ENCODE measurements around the gene WDR38.

WDR38 gene

GRCh38 chr9:124858330-124859046 is 5.2 kb downstream of the WDR38 start:
- no peak for DNase-seq (ENCODE audit: low read depth)

DNA sequence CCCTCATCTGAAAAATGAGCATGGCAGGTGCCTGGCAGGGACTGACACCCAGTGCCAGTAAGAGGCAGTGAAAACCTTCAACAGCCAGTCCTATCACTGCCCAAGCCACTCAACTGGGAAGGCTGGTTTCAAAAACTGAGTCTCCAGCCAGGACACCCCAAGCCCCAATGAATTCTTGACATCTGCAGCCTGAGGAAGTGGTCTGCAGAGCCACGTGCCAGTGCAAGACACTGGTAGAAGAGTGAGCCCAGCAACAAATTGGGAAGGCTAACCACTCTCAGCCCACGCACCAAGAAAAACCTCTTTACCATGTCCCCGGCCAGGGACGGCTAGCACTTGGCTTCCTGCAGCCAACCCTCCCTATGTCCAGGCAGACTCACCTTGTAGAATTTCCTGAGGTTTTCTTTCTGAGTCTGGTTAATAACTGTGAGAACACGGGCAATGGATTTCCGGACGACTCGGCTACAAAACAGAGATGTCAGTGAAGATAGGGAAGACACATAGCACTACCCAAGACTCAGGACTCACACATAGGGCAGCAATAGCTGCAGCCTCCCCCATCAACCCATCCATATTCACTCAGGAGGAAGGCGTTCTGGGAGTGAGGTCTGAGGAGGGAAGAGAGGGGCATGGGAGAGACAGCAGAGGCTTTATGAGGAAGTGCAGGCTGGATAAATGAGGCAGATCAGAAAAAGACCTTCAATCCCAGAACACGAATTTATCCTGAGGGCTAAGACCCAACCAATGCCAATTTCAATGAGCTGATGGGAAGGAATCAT is 6.7 kb downstream of the WDR38 start:
- DNase-seq (ENCODE audit: low read depth) = no peak

GRCh38 chr9:124860582-124861341 is 7.5 kb downstream of the WDR38 start:
- DNase-seq (ENCODE audit: low read depth) = no peak

GRCh38 chr9:124861342-124862229 is 8.3 kb downstream of the WDR38 start, which contains the start of the genes ARPC5L and RPL35:
Gene ARPC5L, plus strand, starts transcription at chr9:124862130. Its CDS starts 7,161 bp downstream, at chr9:124869291.
Gene RPL35, minus strand, starts transcription at chr9:124861957. Its CDS starts 45 bp downstream, at chr9:124861912.
- peak; percentile 91 for DNase-seq (ENCODE audit: low read depth)

GRCh38 chr9:124863371-124863871 is 10.2 kb downstream of the WDR38 start:
- no peak for DNase-seq (ENCODE audit: low read depth)

GRCh38 chr9:124868511-124869465 is 15.5 kb downstream of the WDR38 start:
- peak; percentile 87 for DNase-seq (ENCODE audit: low read depth)

DNA sequence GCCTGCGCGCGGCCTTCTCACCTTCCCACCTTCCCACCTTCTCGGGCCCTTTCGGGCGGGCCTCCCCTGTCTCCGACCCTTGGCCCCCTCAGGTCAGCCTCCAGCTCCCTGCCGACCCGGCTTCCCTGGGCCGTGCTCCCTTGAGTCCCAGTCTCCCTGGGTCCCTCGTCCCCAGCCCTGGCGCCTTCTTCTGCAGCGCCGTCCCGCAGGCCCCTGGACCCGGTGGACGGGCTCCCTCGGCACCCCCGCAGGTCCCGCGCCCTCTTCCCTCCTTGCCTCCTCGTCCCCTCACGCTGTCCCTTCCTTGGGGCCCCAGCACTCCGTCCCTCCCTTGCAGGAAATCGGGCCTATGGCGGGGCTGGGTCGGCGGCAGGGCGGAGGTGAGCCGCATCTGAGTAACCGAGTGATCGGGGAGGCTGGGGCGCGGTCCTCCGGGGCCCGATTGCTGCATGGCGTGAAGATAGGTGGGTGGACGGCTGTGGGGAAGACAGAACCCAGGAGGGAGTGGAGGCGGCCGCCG is 16.3 kb downstream of the WDR38 start:
- DNase-seq (ENCODE audit: low read depth) = peak; percentile 20

DNA sequence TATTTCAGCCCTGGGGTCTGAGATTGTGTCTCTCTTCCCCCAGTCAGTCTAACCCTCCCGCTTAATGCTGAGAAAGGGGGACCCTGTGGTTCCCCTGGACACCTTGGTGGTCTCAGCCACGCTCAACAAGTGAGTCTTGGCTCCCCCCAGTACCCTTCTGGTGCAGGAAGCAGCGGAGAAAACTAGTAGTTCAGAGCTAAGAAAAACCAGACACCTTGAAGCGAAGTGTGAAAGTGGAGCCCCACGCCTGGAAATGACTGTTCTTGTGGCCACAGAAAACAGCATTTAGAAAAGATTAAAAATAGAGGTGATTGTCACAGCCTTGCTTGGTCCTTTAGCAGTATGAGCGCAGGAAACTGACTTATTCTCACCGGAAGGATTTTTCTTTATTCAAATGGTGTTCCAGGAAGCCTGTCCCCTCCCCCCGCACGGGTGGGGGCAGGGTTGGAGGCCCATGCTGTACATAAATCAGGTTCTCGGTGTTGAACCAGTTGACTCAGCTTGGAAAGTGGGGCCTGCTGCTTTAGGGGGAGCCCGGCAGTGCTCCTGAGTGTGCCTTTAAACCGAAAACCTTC is 16.8 kb downstream of the WDR38 start:
- DNase-seq (ENCODE audit: low read depth) = peak; percentile 59

GRCh38 chr9:124870723-124871122 is 17.5 kb downstream of the WDR38 start:
- DNase-seq (ENCODE audit: low read depth) = no peak

DNA sequence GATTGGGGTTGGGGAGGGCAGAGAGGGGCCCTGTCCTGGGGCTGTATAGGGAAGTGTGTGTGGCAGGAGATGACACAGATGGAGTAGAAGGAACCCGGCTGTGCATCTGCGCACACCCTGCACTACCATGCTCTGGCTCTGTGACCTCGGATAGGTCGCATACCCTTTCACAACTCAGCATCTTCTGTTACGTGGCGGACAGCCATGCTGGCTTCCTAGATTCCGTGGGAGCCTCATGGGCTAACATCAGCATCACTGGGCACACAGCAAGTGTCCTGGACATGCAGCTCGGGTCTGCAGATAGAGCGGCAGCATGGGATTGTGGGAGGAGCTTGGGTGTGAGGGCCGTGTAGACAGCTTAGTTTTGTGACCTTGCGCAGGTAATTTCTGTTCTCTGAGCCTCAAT is 17.9 kb downstream of the WDR38 start:
- DNase-seq (ENCODE audit: low read depth) = no peak

DNA sequence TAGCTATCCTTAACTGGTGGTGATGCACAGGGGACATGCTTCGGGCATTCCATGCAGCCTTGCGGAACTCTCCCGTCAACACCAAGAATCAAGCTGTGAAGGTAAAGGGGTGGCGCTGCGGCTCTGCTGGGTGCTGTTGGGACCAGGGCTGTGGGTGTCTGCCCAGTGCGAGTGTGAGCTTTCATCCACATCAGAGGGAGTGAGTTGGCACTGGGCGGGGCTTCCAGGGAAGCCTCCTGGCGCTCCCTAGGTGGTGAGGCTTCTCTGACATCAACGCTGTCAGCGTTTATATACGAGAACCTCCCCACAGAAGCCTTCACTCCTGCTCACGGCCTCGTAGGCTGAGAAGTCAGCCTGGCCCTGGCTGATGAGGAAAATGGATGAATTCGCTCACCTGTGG is 20.4 kb downstream of the WDR38 start:
- no peak for DNase-seq (ENCODE audit: low read depth)

DNA sequence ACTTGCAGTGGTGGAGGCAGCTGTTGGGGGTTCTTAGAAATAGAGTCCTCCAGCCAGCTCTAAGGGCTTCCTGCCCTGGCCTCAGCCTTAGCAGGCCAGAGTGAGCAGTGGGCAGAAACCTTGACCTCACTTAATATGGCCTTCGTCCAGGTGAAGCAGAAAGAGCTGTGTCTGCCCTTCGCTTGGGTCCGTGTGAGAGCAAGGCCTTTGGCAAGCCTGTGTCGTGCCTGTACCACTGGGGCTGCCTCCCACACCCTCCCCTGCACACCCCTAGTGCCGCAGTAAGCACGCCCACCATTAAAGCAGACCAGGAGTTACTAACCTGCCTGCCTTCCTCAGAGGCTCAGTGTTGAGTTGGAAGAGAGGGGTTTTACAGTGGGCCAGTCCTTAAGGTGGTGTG is 22.2 kb downstream of the WDR38 start:
- DNase-seq (ENCODE audit: low read depth) = no peak

- no peak for DNase-seq (ENCODE audit: low read depth)
Measured at GRCh38 chr9:124877021-124877782, 23.9 kb downstream of the WDR38 start.

GRCh38 chr9:124878021-124878420 is 24.8 kb downstream of the WDR38 start:
- no peak for DNase-seq (ENCODE audit: low read depth)

DNA sequence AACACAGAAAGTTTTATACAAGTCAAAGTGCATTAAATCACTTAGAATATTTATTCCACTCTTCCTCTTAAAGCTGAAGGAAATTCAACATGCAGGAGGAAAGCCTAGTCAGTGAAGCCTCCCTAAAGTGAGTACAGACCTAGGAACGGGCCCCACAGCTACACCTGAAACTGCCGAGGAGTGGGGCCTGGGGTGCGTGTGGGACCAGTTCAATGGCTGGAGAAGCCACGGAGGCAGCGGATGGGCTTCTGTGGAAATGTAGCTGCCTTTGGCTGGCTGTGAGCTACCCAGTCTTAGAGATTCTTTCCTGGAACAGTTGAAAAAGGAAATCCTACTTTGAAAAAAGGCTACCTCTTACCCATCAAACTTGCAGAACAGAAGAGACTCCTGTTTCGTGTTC is 25.3 kb downstream of the WDR38 start:
- no peak for DNase-seq (ENCODE audit: low read depth)

GRCh38 chr9:124879226-124879625 is 26.0 kb downstream of the WDR38 start:
- DNase-seq (ENCODE audit: low read depth) = no peak

GRCh38 chr9:124880501-124880900 is 27.2 kb downstream of the WDR38 start:
- DNase-seq (ENCODE audit: low read depth) = no peak

DNA sequence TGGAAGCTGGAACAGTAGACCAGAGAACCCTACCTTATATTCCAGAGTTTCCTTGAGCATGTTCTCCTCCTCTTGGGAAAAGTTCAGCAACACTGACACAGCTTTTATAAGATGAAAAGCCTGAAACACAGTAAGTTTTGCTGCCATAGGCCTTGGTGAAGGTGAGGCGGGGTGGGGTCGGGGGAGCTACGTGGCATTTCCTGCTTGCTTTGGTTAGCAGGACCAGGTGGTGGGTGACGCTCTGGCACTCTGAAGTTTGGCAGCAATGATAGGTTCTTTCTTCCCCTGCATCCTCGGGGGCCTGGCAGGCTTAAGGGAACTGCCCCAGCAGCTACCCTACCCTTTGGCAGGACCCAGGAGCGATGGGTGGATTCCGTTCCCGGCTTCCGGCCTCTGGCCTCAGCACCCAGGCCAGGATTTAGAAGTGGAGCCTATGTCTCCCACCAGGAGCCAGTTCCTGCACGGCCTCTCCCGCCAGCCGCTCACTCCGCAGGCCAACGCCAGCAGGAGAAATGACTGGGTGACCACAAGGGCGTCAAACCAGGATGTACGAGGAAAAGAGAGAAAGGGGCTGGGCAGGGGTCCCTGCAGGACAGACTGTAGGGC is 28.0 kb downstream of the WDR38 start:
- no peak for DNase-seq (ENCODE audit: low read depth)

All from T-helper 22 cell (primary cell).